GM19099 (cell line): ENCODE measurements around the gene THYN1.

ENCODE experiments used
- POLR2A ChIP-seq: IDR thresholded peaks from 3 replicates; pipeline ENCODE4 v1.6.1; 2011; ENCODE audit warnings: low read depth; ENCODE audit not compliant: insufficient read length; ENCODE audit errors: extremely low read depth

The THYN1 gene

GRCh38 chr11:134261626-134262488, 8.7 kb upstream of the THYN1 start:
- no peak for TF ChIP-seq POLR2A

- TF ChIP-seq POLR2A, result no peak
Measured at GRCh38 chr11:134260983-134261382, 7.8 kb upstream of the THYN1 start.

- TF ChIP-seq POLR2A, result no peak
Measured at GRCh38 chr11:134260503-134260902, 7.4 kb upstream of the THYN1 start.

- no peak for TF ChIP-seq POLR2A
Measured at GRCh38 chr11:134258577-134258976, 5.4 kb upstream of the THYN1 start.

- no peak for TF ChIP-seq POLR2A
Measured at GRCh38 chr11:134257101-134257500, 3.9 kb upstream of the THYN1 start.

GRCh38 chr11:134254433-134255183, 1.5 kb upstream of the THYN1 start:
- no peak for TF ChIP-seq POLR2A

GRCh38 chr11:134252346-134253187, 585 bp downstream of the THYN1 start:
- TF ChIP-seq POLR2A, result no peak

GRCh38 chr11:134250675-134251074, 2.5 kb downstream of the THYN1 start:
- no peak for TF ChIP-seq POLR2A

GRCh38 chr11:134250246-134250645, 2.9 kb downstream of the THYN1 start:
- no peak for TF ChIP-seq POLR2A

- no peak for TF ChIP-seq POLR2A
Measured at GRCh38 chr11:134248910-134249480, 4.2 kb downstream of the THYN1 start.

GRCh38 chr11:134246678-134247077, 6.5 kb downstream of the THYN1 start:
- no peak for TF ChIP-seq POLR2A

GRCh38 chr11:134246100-134246499, 7.1 kb downstream of the THYN1 start:
- TF ChIP-seq POLR2A, result no peak

- no peak for TF ChIP-seq POLR2A
Measured at GRCh38 chr11:134245434-134245833, 7.7 kb downstream of the THYN1 start.

GRCh38 chr11:134244593-134244992, 8.6 kb downstream of the THYN1 start:
- no peak for TF ChIP-seq POLR2A

GRCh38 chr11:134243913-134244312, 9.2 kb downstream of the THYN1 start:
- TF ChIP-seq POLR2A, result no peak

GRCh38 chr11:134242376-134242775, 10.8 kb downstream of the THYN1 start:
- no peak for TF ChIP-seq POLR2A

GRCh38 chr11:134240592-134240991, 12.6 kb downstream of the THYN1 start:
- no peak for TF ChIP-seq POLR2A
